Bronchial epithelial cell (primary cell): ENCODE measurements around the gene MBLAC1. TPM values are rescaled to one million over a fixed set of nuclear protein-coding genes. Genes with fewer than 3 reads are reported as not detected.

Source experiments
- DNase-seq: peaks from one replicate; pipeline ENCODE4 v3.0.0-alpha.2; 2010; ENCODE audit warnings: low read depth
- FAIRE-seq: peaks from 2 replicates; lab custom pipeline; 2011; peaks lifted over from hg19 to GRCh38; lab: Jason Lieb, UNC
- H3K27me3 ChIP-seq: 2 replicates; pipeline ENCODE4 v1.5.1; 2011; ENCODE audit warnings: low read length; ENCODE audit not compliant: control insufficient read depth, insufficient read depth
- H3K36me3 ChIP-seq: 2 replicates; pipeline ENCODE4 v1.5.1; 2011; ENCODE audit warnings: low read length; ENCODE audit not compliant: control insufficient read depth, insufficient read depth
- H3K4me3 ChIP-seq: 2 replicates; pipeline ENCODE4 v1.5.1; 2011; ENCODE audit warnings: mild to moderate bottlenecking, low read depth, low read length, control low read depth
- total RNA-seq: library from RNA; depleted of rRNA; stranded (reverse); fragments of >200 nt; gene quantifications from 2 replicates; pipeline ENCODE4 v1.2.1, GENCODE V29; 2014
- TF ChIP-seq, protein P1 (sequence below): IDR thresholded peaks from 2 replicates; pipeline ENCODE4 v1.5.1; 2011; ENCODE audit warnings: mild to moderate bottlenecking, moderate library complexity, low read length, control low read depth, inconsistent platforms; ENCODE audit not compliant: insufficient read depth, severe bottlenecking

Gene MBLAC1, protein sequence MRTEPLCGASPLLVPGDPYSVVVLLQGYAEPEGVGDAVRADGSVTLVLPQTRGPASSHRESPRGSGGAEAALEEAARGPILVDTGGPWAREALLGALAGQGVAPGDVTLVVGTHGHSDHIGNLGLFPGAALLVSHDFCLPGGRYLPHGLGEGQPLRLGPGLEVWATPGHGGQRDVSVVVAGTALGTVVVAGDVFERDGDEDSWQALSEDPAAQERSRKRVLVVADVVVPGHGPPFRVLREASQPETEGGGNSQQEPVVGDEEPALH
- 1.2 and 1.6 TPM in 2 replicates for total RNA-seq

DNA sequence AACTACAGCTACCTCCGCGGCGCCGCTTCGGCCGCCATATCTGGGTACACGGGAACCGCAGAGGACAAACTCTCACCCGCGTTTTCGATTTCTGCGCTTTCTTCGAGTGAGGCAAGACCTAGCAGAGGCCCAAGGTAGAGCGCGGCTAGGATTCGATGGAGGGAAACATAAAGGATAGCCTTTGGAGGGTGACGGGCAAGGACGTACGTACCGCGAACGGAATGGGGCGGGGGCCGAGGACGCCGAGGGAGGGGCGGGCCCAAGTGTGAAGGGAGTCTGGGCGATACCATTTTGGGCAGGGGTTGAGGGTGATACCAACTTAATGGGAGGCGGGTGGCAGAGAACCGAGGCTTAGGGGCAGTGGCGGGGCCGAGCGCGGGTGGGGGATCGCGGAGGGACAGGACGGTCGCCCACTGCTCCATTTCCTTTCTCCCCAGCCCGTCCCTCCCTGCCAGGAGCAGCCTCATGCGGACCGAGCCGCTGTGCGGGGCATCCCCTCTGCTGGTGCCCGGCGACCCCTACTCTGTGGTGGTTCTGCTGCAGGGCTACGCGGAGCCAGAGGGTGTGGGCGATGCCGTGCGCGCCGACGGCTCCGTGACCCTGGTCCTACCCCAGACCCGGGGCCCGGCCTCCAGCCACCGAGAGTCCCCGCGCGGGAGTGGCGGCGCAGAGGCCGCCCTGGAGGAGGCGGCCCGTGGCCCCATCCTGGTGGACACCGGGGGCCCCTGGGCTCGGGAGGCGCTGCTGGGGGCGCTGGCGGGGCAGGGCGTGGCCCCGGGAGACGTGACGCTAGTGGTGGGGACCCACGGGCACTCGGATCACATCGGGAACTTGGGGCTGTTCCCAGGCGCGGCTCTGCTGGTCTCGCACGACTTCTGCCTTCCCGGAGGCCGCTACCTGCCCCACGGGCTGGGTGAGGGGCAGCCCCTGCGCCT, at the start of gene MBLAC1:
MBLAC1 (plus strand) TSS at position 37 of the 935 bp plus-strand sequence; CDS start at position 466, 429 bp downstream.
- TF ChIP-seq, protein P1, sequence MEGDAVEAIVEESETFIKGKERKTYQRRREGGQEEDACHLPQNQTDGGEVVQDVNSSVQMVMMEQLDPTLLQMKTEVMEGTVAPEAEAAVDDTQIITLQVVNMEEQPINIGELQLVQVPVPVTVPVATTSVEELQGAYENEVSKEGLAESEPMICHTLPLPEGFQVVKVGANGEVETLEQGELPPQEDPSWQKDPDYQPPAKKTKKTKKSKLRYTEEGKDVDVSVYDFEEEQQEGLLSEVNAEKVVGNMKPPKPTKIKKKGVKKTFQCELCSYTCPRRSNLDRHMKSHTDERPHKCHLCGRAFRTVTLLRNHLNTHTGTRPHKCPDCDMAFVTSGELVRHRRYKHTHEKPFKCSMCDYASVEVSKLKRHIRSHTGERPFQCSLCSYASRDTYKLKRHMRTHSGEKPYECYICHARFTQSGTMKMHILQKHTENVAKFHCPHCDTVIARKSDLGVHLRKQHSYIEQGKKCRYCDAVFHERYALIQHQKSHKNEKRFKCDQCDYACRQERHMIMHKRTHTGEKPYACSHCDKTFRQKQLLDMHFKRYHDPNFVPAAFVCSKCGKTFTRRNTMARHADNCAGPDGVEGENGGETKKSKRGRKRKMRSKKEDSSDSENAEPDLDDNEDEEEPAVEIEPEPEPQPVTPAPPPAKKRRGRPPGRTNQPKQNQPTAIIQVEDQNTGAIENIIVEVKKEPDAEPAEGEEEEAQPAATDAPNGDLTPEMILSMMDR: no peak
- no peak for FAIRE-seq
- H3K27me3 ChIP-seq: no peaks in the 10 kb centered on the region
- H3K36me3 ChIP-seq: no peaks in the 10 kb centered on the region
- DNase-seq: peak; percentile 64
- H3K4me3 ChIP-seq: peak within 1 kb of the TSS; percentile 93

DNA sequence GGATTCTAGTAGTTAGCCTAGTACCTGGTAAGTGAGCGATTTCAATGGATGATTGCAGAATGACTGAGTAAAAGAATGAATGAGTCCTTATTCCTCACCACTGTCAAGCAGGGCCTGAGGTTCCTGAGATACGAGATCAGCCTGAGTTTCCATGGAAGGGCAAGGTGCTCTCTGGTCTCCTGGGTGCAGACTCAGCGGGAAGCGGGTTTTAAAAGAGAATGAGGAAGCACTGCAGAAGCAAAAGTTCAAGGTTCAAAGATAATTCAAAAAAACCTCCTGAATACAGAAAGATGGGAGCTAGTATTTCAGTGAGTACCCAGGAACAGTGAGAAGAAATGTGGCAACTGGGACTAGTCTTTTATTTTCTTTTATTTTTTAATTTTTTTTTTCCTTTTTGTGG, 49.6 kb upstream of the MBLAC1 start:
- no peaks in the 10 kb centered on the region for H3K27me3 ChIP-seq
- DNase-seq: no peak
- peaks cover 34% of the 10 kb centered on the region for H3K36me3 ChIP-seq
- FAIRE-seq: no peak
- TF ChIP-seq, protein P1: no peak
- H3K4me3 ChIP-seq: no peak overlapping the region

DNA sequence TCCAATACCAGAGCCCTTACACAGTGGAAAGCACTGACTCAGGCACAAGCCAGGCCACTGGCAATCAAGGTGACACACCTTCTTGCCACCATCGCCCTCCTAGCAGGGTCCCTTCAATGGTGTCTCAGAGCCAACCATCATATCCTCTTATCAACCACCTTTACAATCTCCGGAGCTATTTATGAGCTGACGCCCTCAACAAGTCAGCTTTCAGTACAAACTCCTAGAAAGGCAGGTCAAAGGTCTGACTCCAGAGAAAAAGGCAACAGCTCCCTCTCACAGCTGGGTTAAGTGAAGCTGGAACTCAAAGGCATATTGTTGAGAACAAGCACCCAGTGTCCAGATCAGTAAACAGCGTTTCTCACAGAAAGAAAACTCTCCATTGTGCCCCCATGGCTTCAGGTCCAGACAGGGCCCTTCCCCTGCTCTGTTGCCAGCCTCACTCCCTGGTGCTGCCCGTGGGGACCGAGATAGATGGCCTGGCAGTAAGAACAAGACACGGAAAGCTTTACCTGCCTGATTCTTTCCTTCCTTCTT, 47.7 kb upstream of the MBLAC1 start:
- DNase-seq (no peak), FAIRE-seq (no peak)
- peaks cover 20% of the 10 kb centered on the region for H3K36me3 ChIP-seq
- no peak overlapping the region for H3K4me3 ChIP-seq
- no peaks in the 10 kb centered on the region for H3K27me3 ChIP-seq
- TF ChIP-seq, protein P1: no peak

DNA sequence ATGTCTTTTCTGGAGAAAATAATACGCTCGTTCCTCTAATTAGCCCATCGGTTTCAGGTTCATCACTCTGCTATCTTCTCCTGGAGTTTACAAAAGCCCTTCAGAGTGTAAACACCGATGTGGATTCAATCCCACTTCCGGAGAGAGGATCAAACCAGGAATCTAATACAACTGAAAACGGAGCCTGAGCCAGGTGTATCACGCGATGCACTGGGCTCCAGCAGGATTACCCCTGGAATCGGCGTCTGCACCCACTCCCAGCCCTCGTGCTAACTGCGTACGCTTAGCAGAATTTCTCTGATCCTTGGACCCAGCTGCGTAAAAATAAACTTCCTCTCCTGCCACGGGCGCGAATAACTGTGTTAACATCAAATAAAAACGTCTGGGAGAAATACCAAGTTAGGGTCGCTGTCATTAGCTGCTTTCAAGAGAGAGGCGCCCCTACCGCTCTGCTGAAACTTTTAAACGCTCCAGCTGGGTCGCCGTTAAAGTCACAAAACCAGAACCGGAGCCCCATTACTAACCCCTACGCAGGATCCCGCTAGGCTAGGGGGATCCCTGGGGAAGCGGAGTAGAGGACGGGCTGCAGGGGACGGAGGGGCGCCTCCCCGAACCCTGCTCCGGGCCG, 45.7 kb upstream of the MBLAC1 start:
- TF ChIP-seq, protein P1: no peak
- FAIRE-seq (no peak), DNase-seq (peak; percentile 12)
- Histone ChIP-seq H3K4me3 (peak overlapping the region; percentile 80), H3K27me3 (no peaks in the 10 kb centered on the region), H3K36me3 (peaks cover 11% of the 10 kb centered on the region)

DNA sequence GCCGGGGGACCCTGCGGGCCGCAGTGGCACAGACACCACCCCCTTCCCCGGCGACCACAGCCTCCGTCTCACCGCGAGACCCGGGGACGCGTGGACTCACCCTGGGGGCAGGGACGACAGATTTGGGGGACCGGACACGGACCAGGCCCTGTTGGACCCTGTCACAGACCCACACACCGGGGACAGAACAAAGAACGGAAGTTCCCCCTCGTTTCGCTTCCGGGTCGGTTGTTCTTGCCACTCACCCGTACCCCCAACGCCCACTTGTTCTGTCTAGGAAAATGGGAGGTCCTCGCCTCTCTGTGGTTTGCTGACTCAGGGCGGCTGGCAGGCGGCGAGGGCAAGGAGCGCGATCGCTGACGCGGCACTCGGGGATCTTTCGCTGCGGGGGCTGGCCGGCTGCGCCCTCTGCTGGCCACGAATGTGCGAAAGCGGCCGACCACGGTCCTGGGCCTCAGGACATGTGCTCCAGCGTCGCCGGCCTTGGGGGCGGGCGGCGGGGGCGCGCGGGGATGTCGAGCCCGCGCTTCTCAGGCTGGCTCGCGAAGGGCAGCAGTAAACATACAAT, 45.1 kb upstream of the MBLAC1 start, which contains the start of gene ZNF3:
ZNF3 (minus strand) TSS at position 189 of the 568 bp plus-strand sequence. CDS start 4,366 bp downstream, outside the sequence.
- no peaks in the 10 kb centered on the region for H3K27me3 ChIP-seq
- H3K36me3 ChIP-seq: peaks cover 11% of the 10 kb centered on the region
- TF ChIP-seq, protein P1: peak; percentile 90
- peak; percentile 95 for DNase-seq
- H3K4me3 ChIP-seq: peak within 1 kb of the TSS; percentile 80
- no peak for FAIRE-seq
